Uterus (tissue), 4 donors: ENCODE results near the gene PPP2R1B. TPM values are rescaled to one million over a fixed set of nuclear protein-coding genes. Genes with fewer than 3 reads are reported as not detected.

ENCODE experiments used
- DNase-seq, 2 donors: peaks; one replicate each; pipeline ENCODE4 v3.0.0-alpha.2; 2019 to 2020
- H3K27ac ChIP-seq, 2 donors: fragments of 200-600 bp; sonication (generic); 1 replicate in 1 of 2; 2 replicates in 1 of 2; pipeline ENCODE4 v1.5.1; 2016 to 2018
- H3K27me3 ChIP-seq, 2 donors: fragments of 200-600 bp; sonication (generic); one replicate each; pipeline ENCODE4 v1.5.1; 2018 to 2019; ENCODE audit warnings: control low read depth in 1 of 2
- H3K36me3 ChIP-seq, 2 donors: fragments of 200-600 bp; sonication (generic); one replicate each; pipeline ENCODE4 v1.5.1; 2019; ENCODE audit warnings: control low read depth in 1 of 2
- H3K4me1 ChIP-seq, 2 donors: fragments of 200-600 bp; sonication (generic); one replicate each; pipeline ENCODE4 v1.5.1; 2018 to 2019; ENCODE audit warnings: control low read depth in 1 of 2
- H3K4me3 ChIP-seq, 2 donors: fragments of 200-600 bp; sonication (generic); 1 replicate in 1 of 2; 2 replicates in 1 of 2; pipeline ENCODE4 v1.5.1; 2018 to 2019; ENCODE audit warnings: mild to moderate bottlenecking in 1 of 2
- H3K9me3 ChIP-seq, 2 donors: fragments of 200-600 bp; sonication (generic); one replicate each; pipeline ENCODE4 v1.5.1; 2019; ENCODE audit warnings: control low read depth in 1 of 2
- POLR2A ChIP-seq, 2 donors: fragments of 450-650 bp; IDR thresholded peaks; one replicate each; pipeline ENCODE4 v1.6.1; 2016; ENCODE audit warnings: antibody characterized with exemption in 2 of 2, mild to moderate bottlenecking in 1 of 2, moderate library complexity in 1 of 2
- intact Hi-C: fragments of 100-400 bp; cut with DNase I; formaldehyde crosslinking; loops from one replicate; pipeline ENCODE4 v1.15.1; 2023; ENCODE audit warnings: low total_unique reads
- total RNA-seq, 4 donors: library from RNA; depleted of rRNA in 3 of 4; stranded (reverse); fragments of >200 nt in 3 of 4; gene quantifications; one replicate each; pipeline versions ENCODE4 v1.1.0 to v1.2.4, GENCODE V29; 2014 to 2023
- TF ChIP-seq, protein P1 (sequence below), 4 experiments: fragments of 200-600 bp in 2 of 4; fragments of 450-650 bp in 2 of 4; sonication (generic) in 2 of 4; IDR thresholded peaks; one replicate each; pipeline ENCODE4 v1.5.1; 2016 to 2019; ENCODE audit warnings: antibody characterized with exemption in 4 of 4, mild to moderate bottlenecking in 2 of 4, moderate library complexity in 1 of 4
- donor health status: DM: yes; HTN: yes; CAD: no.

The PPP2R1B gene
- total RNA-seq, 4 donors from 2014 or later: 12.0 to 30.0 (median 28.4) TPM

DNA sequence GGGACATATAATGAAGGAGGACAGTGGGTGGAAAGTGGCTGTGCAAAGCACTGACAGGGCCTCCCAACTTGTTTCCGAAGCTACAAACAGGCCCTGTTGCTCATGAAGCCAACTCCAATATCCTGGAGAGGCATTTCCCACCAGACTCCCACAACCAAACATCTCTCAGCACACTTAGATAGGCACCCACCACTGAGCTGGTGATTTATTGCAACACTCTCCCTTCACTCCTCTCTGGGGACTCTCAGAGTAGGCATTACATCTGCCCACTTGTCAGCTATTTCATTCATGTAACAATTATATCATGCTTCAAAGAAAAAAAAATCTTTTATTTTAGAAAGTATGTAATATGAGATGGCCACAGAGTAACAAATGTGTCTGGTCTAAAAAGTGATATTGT is 32.1 kb upstream of the PPP2R1B start:
- TF ChIP-seq, protein P1, sequence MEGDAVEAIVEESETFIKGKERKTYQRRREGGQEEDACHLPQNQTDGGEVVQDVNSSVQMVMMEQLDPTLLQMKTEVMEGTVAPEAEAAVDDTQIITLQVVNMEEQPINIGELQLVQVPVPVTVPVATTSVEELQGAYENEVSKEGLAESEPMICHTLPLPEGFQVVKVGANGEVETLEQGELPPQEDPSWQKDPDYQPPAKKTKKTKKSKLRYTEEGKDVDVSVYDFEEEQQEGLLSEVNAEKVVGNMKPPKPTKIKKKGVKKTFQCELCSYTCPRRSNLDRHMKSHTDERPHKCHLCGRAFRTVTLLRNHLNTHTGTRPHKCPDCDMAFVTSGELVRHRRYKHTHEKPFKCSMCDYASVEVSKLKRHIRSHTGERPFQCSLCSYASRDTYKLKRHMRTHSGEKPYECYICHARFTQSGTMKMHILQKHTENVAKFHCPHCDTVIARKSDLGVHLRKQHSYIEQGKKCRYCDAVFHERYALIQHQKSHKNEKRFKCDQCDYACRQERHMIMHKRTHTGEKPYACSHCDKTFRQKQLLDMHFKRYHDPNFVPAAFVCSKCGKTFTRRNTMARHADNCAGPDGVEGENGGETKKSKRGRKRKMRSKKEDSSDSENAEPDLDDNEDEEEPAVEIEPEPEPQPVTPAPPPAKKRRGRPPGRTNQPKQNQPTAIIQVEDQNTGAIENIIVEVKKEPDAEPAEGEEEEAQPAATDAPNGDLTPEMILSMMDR (IDR thresholded peaks at IDR 0.05): no peak
- no peak for TF ChIP-seq POLR2A (IDR thresholded peaks at IDR 0.05)
- intact Hi-C loops: no loop called here
- no peaks in the 10 kb centered on the region for H3K36me3 ChIP-seq

DNA sequence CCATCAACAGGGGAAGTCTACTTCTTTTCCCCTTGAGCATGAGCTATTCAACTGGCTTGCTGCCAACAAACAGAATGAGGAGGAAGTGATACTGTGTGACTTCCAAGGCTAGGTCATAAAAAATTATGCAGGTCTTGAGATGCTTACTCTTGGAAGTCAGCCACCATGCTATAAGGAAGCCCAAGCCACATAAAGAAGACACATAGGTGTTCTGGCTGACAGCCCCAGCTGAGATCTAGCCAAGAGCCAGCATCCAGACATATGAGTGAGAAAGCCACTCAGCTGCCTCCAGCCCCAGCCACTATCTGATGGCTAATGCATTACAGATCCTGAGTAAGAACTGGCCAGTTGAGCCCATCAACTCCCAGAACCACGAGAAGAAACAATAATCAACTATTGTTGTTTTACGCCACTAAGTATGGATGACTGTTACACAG is 31.0 kb upstream of the PPP2R1B start:
- no peak for DNase-seq
- H3K27me3 ChIP-seq: no peaks in the 10 kb centered on the region
- H3K27ac ChIP-seq: no peak overlapping the region
- intact Hi-C loops: no loop called here
- no peaks in the 10 kb centered on the region for H3K36me3 ChIP-seq
- TF ChIP-seq POLR2A (IDR thresholded peaks at IDR 0.05): no peak
- TF ChIP-seq, protein P1 (IDR thresholded peaks at IDR 0.05): no peak
- H3K4me3 ChIP-seq: no peak overlapping the region
- H3K4me1 ChIP-seq: no peaks in the 10 kb centered on the region
- H3K9me3 ChIP-seq: no peaks in the 10 kb centered on the region

More for the DNA sequence above, 32.1 kb upstream of the PPP2R1B start:
- no peak for DNase-seq
- H3K9me3 ChIP-seq: no peaks in the 10 kb centered on the region
- no peak overlapping the region for H3K4me3 ChIP-seq
- H3K4me1 ChIP-seq: no peaks in the 10 kb centered on the region
- H3K27ac ChIP-seq: no peak overlapping the region
- no peaks in the 10 kb centered on the region for H3K27me3 ChIP-seq

GRCh38 chr11:111796696-111797095 is 30.5 kb upstream of the PPP2R1B start:
- Histone ChIP-seq H3K4me1 (no peaks in the 10 kb centered on the region), H3K27ac (no peak overlapping the region), H3K4me3 (no peak overlapping the region), H3K27me3 (no peaks in the 10 kb centered on the region), H3K9me3 (no peaks in the 10 kb centered on the region), H3K36me3 (no peaks in the 10 kb centered on the region)
- DNase-seq: no peak
- TF ChIP-seq POLR2A (IDR thresholded peaks at IDR 0.05): no peak
- TF ChIP-seq, protein P1 (IDR thresholded peaks at IDR 0.05): no peak
- intact Hi-C loops: no loop called here

DNA sequence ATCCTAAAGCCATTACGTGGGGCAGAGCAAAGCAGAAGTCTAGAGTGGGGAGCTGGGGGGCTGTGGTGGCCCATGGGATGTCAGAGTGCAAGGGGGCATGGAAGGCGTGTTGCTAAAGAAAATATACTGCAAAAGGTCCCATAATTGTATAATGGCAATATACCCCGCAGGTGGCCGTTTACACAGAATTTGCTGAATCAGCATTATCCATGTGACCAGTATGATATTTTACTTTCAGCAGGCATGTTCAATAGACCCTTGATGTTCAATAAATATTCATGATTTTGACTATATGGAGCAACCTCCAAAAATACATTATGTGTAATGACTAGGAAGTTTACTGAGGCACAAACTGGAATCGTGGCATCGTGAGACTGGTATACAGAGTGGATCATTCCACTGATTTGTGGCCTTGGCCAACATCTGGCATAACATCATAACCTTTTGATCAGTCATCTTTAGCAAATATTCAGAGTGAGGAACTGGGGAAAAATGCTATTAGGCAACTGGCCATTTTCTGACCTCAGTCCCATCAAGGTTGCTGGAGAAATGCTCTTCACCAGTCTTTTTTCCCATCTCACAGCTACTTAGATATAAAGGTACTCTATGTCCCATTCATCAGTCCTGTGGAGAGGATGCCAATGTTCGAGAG is 29.3 kb upstream of the PPP2R1B start:
- no peak for DNase-seq
- no peaks in the 10 kb centered on the region for H3K27me3 ChIP-seq
- no peaks in the 10 kb centered on the region for H3K36me3 ChIP-seq
- H3K4me1 ChIP-seq: no peaks in the 10 kb centered on the region
- H3K27ac ChIP-seq: no peak overlapping the region
- intact Hi-C loops: no loop called here
- H3K4me3 ChIP-seq: no peak overlapping the region
- TF ChIP-seq, protein P1 (IDR thresholded peaks at IDR 0.05): no peak
- no peak for TF ChIP-seq POLR2A (IDR thresholded peaks at IDR 0.05)
- no peaks in the 10 kb centered on the region for H3K9me3 ChIP-seq

GRCh38 chr11:111793863-111794262 is 27.7 kb upstream of the PPP2R1B start:
- intact Hi-C loops: no loop called here
- no peak for DNase-seq
- no peak overlapping the region for H3K27ac ChIP-seq

More at GRCh38 chr11:111793863-111794262, 27.7 kb upstream of the PPP2R1B start:
- Histone ChIP-seq H3K4me3 (no peak overlapping the region), H3K9me3 (no peaks in the 10 kb centered on the region), H3K36me3 (no peaks in the 10 kb centered on the region), H3K4me1 (no peaks in the 10 kb centered on the region), H3K27me3 (no peaks in the 10 kb centered on the region)
- no peak for TF ChIP-seq POLR2A (IDR thresholded peaks at IDR 0.05)
- TF ChIP-seq, protein P1 (IDR thresholded peaks at IDR 0.05): no peak
